Stimulated activated CD8-positive, alpha-beta memory T cell treated with anti-CD3 and anti-CD28 coated beads, Interleukin-15, amount 100 ng/mL, for 4 hours (primary cell): ENCODE results near the gene CHI3L1.

Experiments used
- DNase-seq, 2 donors: peaks; one replicate each; pipeline ENCODE4 v3.0.0-alpha.2; 2020; ENCODE audit warnings: low read depth in 2 of 2

The CHI3L1 gene

DNA sequence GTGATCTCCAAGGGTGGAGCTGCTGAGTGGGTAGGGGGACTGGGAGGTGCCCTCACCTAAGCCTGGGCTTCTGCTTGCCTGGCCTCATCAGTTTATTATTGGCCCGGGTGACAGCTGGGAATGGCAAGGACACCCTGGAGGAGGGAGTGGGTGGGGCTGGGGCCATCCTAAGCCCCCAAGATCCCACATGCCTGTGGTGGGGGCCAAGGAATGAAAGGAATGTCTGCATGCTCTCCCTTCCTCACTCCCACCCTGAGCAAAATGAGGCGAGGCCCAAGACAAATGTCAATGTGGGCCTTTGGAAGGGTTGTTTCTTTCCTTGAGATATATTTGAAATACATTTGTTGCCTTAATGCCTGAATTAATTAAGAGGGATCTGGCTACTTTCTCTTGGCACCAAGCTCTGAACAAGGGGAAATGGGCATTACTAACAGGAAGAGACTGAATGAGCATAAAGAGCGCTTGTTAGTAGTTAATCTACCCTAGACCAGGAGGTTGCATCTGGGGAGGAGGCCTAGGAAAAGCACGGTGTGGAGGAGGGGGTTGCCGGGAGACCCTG lies 19.7 kb upstream of the CHI3L1 start:
- DNase-seq: no peak

GRCh38 chr1:203204756-203205155 lies 18.3 kb upstream of the CHI3L1 start:
- no peak for DNase-seq

DNA sequence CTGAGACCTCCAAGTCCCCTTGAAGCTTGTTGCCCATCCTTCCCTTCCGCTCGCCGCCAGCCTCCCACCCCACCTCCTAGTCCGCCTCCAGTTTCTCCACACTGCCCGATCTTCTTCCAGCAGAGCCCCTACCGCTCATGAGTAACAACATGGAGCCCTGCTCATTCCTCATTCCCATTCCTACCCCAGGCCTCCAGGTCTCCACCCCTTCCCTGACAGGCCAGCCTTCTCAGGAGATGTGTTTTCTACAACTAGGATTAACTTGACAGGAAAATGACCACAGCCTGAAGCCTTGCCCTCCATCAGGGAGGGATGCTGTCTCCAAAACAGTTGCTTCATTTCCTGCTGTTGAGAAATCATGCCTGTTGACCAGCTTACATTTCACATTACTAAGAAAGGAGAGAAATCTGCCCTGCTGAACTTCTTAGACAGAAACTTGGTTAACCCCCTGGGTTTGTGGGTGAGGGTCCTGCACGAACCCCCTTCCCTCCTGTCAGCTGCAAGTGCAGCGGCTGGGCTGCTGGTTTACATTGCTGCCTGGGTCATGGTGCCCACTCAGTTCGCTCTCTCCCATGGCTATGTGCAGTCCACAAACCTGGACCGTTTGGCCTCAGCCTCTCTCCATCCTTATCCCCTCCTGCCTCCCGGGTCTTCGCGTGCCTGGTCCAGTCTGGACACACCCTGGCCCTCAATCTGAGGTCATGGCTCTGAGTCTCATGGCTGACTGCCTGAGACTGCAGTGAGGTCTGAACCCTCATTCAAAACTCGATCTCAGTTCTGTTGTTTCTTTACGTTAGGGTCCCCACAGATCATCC lies 16.1 kb upstream of the CHI3L1 start:
- no peak for DNase-seq

GRCh38 chr1:203201516-203202205 lies 15.2 kb upstream of the CHI3L1 start:
- no peak for DNase-seq

- no peak for DNase-seq
These were observed 14.4 kb upstream of the CHI3L1 start for GRCh38 chr1:203200916-203201315.

GRCh38 chr1:203199816-203200571 lies 13.5 kb upstream of the CHI3L1 start:
- DNase-seq: no peak

DNA sequence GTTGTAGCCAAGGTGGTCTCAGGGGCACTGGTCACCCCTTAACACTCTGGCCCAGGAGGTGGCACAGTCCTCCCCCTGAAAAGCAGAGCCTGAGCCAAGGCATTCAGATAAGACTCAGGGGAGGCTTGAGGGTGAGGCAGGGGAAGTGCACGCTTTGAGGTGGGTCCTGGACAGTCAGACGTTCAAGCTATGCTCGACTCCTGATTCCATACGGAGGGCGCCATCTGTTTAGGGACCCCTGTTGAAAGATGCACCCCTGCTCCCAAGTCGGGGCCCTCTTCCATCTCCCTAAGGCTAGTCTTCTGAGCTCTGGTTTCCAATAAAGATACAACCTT lies 12.9 kb upstream of the CHI3L1 start:
- no peak for DNase-seq

DNA sequence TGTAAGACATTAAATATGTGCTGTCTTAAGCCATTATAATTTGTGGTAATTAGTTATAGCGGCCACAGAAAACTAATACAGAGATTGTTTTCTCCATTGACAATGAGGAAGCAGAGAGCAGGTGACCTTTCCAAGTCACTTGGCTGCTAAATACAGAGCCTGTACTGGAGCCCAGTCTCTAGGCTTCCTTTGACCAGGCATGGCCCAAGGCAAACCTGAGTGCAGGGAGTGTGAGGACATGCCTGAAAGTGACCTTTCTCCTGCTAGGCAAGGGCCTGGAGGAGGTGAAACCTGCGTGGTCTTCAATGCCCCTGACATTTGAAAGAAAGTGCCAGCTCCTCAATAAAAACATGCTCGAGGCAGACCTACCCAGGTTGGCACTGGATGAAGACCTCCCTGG lies 12.5 kb upstream of the CHI3L1 start:
- no peak for DNase-seq

- no peak for DNase-seq
These were observed 11.1 kb upstream of the CHI3L1 start for GRCh38 chr1:203197625-203198024.

GRCh38 chr1:203196371-203196770 lies 9.9 kb upstream of the CHI3L1 start:
- DNase-seq: no peak

DNA sequence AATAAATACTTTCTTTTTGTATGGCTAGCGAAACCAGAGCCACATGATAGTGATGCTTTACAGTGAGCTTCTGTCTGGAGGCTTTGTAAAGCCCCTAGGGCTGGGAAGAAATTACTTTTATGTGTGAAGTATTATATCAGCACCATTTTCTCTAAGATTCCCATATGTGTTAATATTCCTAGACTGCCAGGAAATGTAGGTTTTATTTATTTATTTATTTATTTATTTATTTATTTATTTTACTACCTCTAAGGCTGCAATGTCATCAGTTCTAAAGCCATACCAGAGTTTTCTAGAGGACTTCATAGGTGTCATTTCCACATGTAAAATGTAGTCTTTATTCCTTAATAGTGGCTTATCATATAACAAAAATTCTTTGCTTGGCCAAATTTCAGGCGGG lies 4.4 kb upstream of the CHI3L1 start:
- DNase-seq: no peak

GRCh38 chr1:203189951-203190352 lies 3.4 kb upstream of the CHI3L1 start:
- no peak for DNase-seq

DNA sequence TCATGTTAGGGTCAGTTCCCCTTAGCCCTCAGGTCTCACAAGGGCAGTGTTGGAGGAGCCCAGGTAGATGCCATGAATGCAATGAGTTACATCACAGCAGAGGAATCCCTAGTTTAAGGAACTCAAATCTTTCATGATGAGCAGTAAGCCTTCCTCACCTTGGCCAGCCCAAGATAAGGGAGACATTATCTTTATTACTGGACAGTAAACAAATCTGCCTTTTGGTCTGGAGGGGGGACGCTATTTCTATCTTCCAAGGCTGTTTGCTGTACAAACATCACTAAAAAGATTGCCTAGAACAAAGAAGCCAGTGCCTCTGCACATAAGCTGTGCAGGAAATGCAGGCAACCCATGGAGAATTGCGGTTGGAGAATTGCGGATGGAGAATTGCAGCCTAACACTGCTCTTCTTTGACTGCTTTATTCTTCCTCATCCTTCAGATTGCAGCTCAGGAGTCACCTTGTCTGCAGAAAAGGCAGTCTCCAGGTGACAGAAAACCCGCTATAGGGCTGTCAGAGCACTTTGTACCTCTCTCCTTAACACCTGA lies 2.3 kb upstream of the CHI3L1 start:
- DNase-seq: no peak

DNA sequence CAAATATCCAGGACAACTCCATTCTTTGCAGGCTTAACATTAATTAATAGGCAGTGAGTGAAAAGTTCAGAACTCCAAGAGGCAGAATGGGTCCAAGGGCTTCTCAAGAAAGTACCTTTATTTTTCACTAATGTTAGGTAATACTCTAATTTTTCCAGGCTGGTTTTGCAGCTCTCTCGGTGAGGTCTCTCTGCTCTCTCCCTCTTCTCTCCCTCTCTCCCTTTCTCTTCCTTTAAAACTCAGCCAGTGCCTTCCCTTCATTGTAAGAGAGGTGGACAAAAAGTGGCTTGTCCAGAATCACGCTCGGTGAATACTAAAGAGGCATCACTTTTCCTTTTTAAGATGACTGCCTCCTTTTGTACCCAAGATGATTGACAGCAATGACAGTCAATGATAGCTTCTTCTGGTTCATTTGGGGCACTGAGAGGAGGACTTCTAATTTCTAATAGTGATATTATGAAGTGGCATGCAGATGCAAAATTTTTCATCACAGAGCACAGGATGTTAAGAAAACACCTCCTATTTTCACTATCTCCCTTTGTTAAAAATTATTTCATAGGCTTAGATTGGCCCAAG lies 1.3 kb upstream of the CHI3L1 start:
- DNase-seq: no peak

- no peak for DNase-seq
These were observed 791 bp upstream of the CHI3L1 start for GRCh38 chr1:203187304-203187685.

DNA sequence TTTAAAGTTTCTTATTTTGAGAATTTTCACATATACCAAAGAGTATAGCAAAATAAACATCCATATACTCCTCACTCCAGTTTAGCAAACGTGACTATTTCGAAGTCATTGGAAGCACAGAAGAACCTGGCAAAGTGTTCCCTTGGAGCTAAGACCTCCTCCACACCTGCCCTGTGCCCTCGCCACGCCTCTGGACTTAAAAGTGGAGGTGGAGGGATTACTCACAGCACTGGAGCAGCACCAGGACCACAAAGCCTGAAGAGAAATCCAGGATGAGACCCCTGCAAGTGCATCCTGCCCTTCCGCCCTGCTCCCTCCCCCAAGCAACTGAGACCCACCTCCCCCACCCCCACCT lies 436 bp downstream of the CHI3L1 start:
- no peak for DNase-seq

GRCh38 chr1:203185585-203185984 lies 919 bp downstream of the CHI3L1 start:
- DNase-seq: no peak

DNA sequence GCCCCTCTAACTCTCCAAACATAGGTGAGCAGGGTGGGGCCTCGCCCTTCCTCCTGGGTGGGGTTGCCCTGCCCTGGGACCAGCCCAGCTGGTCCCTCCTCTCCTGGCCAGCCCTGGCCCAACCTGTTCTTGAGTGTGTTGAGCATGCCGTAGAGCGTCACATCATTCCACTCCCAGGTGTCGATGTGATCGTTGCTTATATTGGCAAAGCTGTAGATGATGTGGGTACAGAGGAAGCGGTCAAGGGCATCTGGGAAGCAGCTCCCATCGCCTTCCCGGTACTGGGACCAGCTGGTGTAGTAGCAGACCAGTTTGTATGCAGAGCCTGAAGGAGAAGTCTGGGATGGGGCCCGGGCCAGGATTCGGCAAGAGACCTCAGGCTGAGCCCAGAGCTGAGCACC lies 1.4 kb downstream of the CHI3L1 start:
- no peak for DNase-seq

DNA sequence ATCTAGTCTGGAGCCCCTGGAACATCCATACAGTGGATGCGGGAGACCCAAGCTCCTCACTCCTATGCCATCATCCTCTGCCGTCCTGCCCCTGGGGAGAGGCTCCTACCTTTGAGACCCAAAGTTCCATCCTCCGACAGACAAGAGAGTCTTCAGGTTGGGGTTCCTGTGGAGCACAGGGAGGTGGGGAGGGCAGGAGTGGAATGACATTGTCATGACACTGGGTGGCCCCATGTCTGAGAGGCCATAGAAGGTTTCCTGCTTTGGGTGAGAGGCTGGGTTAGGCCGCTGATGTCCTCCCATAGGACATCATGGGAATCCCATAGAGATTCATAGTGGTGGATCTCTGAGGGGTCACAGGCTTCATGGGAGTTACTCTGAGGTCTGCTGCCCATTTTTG lies 2.0 kb downstream of the CHI3L1 start:
- no peak for DNase-seq

DNA sequence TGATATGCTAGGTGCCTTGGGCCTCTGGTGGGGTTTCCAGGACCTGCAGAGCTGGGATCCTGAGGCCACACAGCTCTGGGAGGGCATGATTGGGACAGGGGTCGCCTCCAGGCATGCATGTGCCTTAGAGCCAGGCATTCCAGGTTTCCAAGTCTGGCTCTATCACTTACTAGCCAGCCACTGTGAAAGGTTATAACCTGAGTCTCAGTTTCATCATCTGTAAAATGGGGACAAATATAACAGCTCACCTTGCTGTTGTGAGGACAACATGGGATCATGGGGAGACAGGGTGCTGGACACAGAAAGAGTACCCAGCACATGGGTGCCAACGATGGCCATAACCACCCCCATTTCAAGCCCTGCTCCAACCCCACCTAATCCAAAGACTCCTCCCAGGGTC lies 2.7 kb downstream of the CHI3L1 start:
- DNase-seq: no peak

DNA sequence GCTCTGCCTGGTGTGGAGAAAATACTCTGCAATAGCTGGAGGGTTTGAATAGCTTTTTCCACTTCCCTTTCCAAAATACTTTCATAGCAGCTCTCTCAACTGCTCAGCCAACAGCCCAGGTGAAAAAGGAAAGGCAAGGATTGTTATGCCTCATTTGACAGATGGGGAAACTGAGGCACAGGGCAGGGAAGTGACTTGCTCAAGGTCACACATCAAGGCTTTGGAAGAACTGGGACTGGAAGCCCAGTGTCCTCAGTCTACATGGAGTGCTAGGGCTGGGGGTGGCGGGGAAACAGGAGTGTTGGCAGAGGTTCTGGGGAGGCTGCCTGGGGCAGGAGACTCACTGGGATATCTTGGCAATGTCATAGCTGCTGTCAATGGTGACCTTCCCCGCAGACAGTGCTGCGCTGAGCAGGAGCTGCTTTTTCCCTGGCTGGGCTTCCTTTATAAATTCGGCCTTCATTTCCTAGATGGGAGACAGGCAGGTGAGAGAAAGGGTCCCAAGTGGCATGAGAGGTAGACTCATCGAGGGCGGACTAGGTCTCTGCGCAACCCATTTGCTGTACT lies 4.0 kb downstream of the CHI3L1 start:
- no peak for DNase-seq
